WTC11 (cell line): Measurements from ENCODE around the gene BRK1. TPM values are rescaled to one million over a fixed set of nuclear protein-coding genes. Genes with fewer than 3 reads are reported as not detected.

ENCODE experiments used
- ATAC-seq: fragments of 200-7000 bp; cut with Tn5 transposase; 2 replicates; pipeline ENCODE4 v1.10.0; 2021; ENCODE audit warnings: mild to moderate bottlenecking, moderate library complexity
- Bru-seq: library from RNA; stranded (reverse); fragments of 400-500 nt; gene quantifications from one replicate; lab custom pipeline; 2021; lab: Mats Ljungman, UMichigan
- CTCF ChIA-PET: fragments of 300-600 bp; sonication (Branson Sonifier 250); formaldehyde crosslinking; loops from one replicate; lab custom pipeline; 2021; ENCODE audit warnings: antibody characterized with exemption; lab: Charles Lee
- POLR2A ChIA-PET: fragments of 350-600 bp; sonication (Branson Sonifier 250); formaldehyde crosslinking; loops from one replicate; lab custom pipeline; 2021; ENCODE audit warnings: antibody characterized with exemption; lab: Charles Lee
- DNase-seq: peaks from one replicate; pipeline ENCODE4 v3.0.0; 2021; ENCODE audit warnings: low spot score
- H3K27ac Mint-ChIP-seq: 2 replicates; pipeline ENCODE4 v1.8.0; 2021; ENCODE audit warnings: mixed read lengths
- H3K27me3 Mint-ChIP-seq: 2 replicates; pipeline ENCODE4 v1.8.0; 2021; ENCODE audit warnings: low read depth, mild to moderate bottlenecking, moderate library complexity, mixed read lengths
- H3K36me3 Mint-ChIP-seq: 2 replicates; pipeline ENCODE4 v1.8.0; 2021; ENCODE audit warnings: mixed read lengths
- H3K4me1 Mint-ChIP-seq: 2 replicates; pipeline ENCODE4 v1.8.0; 2022; ENCODE audit warnings: mixed read lengths
- H3K4me3 Mint-ChIP-seq: 2 replicates; pipeline ENCODE4 v1.8.0; 2021; ENCODE audit warnings: mild to moderate bottlenecking, moderate library complexity, mixed read lengths
- H3K9me3 Mint-ChIP-seq: 2 replicates; pipeline ENCODE4 v1.8.0; 2021; ENCODE audit warnings: mixed read lengths
- ARID4B ChIP-seq: sonication (generic); formaldehyde crosslinking; IDR thresholded peaks from 2 replicates; pipeline ENCODE4 v1.8.0; 2023; ENCODE audit warnings: missing genetic modification reagents, mild to moderate bottlenecking, borderline replicate concordance
- CREM ChIP-seq: sonication (generic); formaldehyde crosslinking; IDR thresholded peaks from 2 replicates; pipeline ENCODE4 v1.8.1; 2022; ENCODE audit warnings: mild to moderate bottlenecking, missing genetic modification reagents, moderate library complexity
- E2F1 ChIP-seq: sonication (generic); formaldehyde crosslinking; IDR thresholded peaks from 2 replicates; pipeline ENCODE4 v1.8.0; 2022; ENCODE audit warnings: mild to moderate bottlenecking, missing genetic modification reagents
- E2F4 ChIP-seq: sonication (generic); formaldehyde crosslinking; IDR thresholded peaks from 2 replicates; pipeline ENCODE4 v1.8.1; 2022; ENCODE audit warnings: low read depth, mild to moderate bottlenecking, moderate library complexity, missing genetic modification reagents, borderline replicate concordance
- E2F5 ChIP-seq: sonication (generic); formaldehyde crosslinking; IDR thresholded peaks from 2 replicates; pipeline ENCODE4 v1.8.1; 2022; ENCODE audit warnings: mild to moderate bottlenecking, moderate library complexity, missing genetic modification reagents
- ELF4 ChIP-seq: sonication (generic); formaldehyde crosslinking; IDR thresholded peaks from 2 replicates; pipeline ENCODE4 v1.8.1; 2022; ENCODE audit warnings: low read depth, mild to moderate bottlenecking, moderate library complexity, missing genetic modification reagents
- ERG ChIP-seq: fragments of 250-450 bp; sonication (Bioruptor Pico); IDR thresholded peaks from 2 replicates; pipeline ENCODE4 v1.8.0; 2021; ENCODE audit warnings: mild to moderate bottlenecking
- ESRRA ChIP-seq: sonication (generic); formaldehyde crosslinking; IDR thresholded peaks from 2 replicates; pipeline ENCODE4 v1.8.1; 2022; ENCODE audit warnings: mild to moderate bottlenecking, missing genetic modification reagents, borderline replicate concordance
- FOXK1 ChIP-seq: sonication (generic); formaldehyde crosslinking; IDR thresholded peaks from 2 replicates; pipeline ENCODE4 v1.8.0; 2022; ENCODE audit warnings: mild to moderate bottlenecking, moderate library complexity, missing genetic modification reagents
- FOXP4 ChIP-seq: sonication (generic); formaldehyde crosslinking; IDR thresholded peaks from 2 replicates; pipeline ENCODE4 v1.8.0; 2022; ENCODE audit warnings: mild to moderate bottlenecking, missing genetic modification reagents
- GRHL2 ChIP-seq: fragments of 250-450 bp; sonication (Bioruptor Pico); IDR thresholded peaks from 2 replicates; pipeline ENCODE4 v1.8.0; 2022; ENCODE audit warnings: mild to moderate bottlenecking, moderate library complexity; ENCODE audit not compliant: insufficient replicate concordance, severe bottlenecking
- GTF2I ChIP-seq: fragments of 250-450 bp; sonication (Bioruptor Pico); conservative IDR thresholded peaks from 2 replicates; pipeline ENCODE4 v1.4.0; 2021; ENCODE audit warnings: mild to moderate bottlenecking
- JAZF1 ChIP-seq: fragments of 250-450 bp; sonication (Bioruptor Pico); IDR thresholded peaks from 2 replicates; pipeline ENCODE4 v1.9.0; 2021; ENCODE audit warnings: moderate library complexity, mild to moderate bottlenecking, inconsistent platforms
- MYBL2 ChIP-seq: sonication (generic); formaldehyde crosslinking; IDR thresholded peaks from 2 replicates; pipeline ENCODE4 v1.8.1; 2023; ENCODE audit warnings: mild to moderate bottlenecking, moderate library complexity, missing genetic modification reagents
- NR1H2 ChIP-seq: sonication (generic); formaldehyde crosslinking; IDR thresholded peaks from 2 replicates; pipeline ENCODE4 v1.9.0; 2021; ENCODE audit warnings: mild to moderate bottlenecking, moderate library complexity, missing genetic modification reagents
- NR2C2 ChIP-seq: sonication (generic); formaldehyde crosslinking; IDR thresholded peaks from 2 replicates; pipeline ENCODE4 v1.8.0; 2022; ENCODE audit warnings: mild to moderate bottlenecking, missing genetic modification reagents
- PREB ChIP-seq: sonication (generic); formaldehyde crosslinking; IDR thresholded peaks from 2 replicates; pipeline ENCODE4 v1.8.1; 2022; ENCODE audit warnings: mild to moderate bottlenecking, missing genetic modification reagents, moderate library complexity, borderline replicate concordance
- TEAD1 ChIP-seq: sonication (generic); formaldehyde crosslinking; IDR thresholded peaks from 2 replicates; pipeline ENCODE4 v1.8.0; 2022; ENCODE audit warnings: mild to moderate bottlenecking, missing genetic modification reagents
- ZMAT4 ChIP-seq: fragments of 250-450 bp; sonication (Bioruptor Pico); IDR thresholded peaks from 2 replicates; pipeline ENCODE4 v1.9.0; 2021; ENCODE audit warnings: mild to moderate bottlenecking
- ZNF121 ChIP-seq: sonication (generic); formaldehyde crosslinking; IDR thresholded peaks from 2 replicates; pipeline ENCODE4 v1.8.0; 2023; ENCODE audit warnings: missing genetic modification reagents
- ZNF416 ChIP-seq: fragments of 250-450 bp; sonication (Bioruptor Pico); IDR thresholded peaks from 2 replicates; pipeline ENCODE4 v1.9.0; 2021; ENCODE audit warnings: mild to moderate bottlenecking, inconsistent platforms
- ZNF423 ChIP-seq: fragments of 250-450 bp; sonication (Bioruptor Pico); IDR thresholded peaks from 2 replicates; pipeline ENCODE4 v2.1.2; 2022; ENCODE audit warnings: mild to moderate bottlenecking, moderate library complexity
- long read RNA-seq, 3 experiments: library from RNA in 1 of 3; library from capped mRNA in 1 of 3; library from polyadenylated mRNA in 1 of 3; unstranded in 2 of 3; stranded (forward) in 1 of 3; transcript quantifications; one replicate each; pipeline ENCODE4 v2.0.0, GENCODE V29; 2021
- total RNA-seq: library from RNA; stranded (reverse); gene quantifications from 3 replicates; pipeline ENCODE4 v1.2.3, GENCODE V29; 2021

The BRK1 gene
- 107 to 121 TPM (median 117 TPM) in 3 replicates for total RNA-seq
- Bru-seq, nascent RNA = percentile 90 among the genes with signal in this experiment
- long read RNA-seq, experiment 1, transcript BRK1-201 (3 exons, 1,233 nt) = major isoform, 228 of 237 reads
- long read RNA-seq, experiment 1, partial matches to known transcripts = 3 of 237 reads
- long read RNA-seq, experiment 1, other reads (novel, unspliced or antisense) = 6 of 237 reads
- long read RNA-seq, experiment 2, transcript BRK1-201 (3 exons, 1,233 nt) = major isoform, 258 of 308 reads
- long read RNA-seq, experiment 2, partial matches to known transcripts = 4 of 308 reads
- long read RNA-seq, experiment 2, other reads (novel, unspliced or antisense) = 46 of 308 reads
- long read RNA-seq, experiment 3, transcript BRK1-201 (3 exons, 1,233 nt) = major isoform, 428 of 477 reads
- long read RNA-seq, experiment 3, partial matches to known transcripts = 1 of 477 reads
- long read RNA-seq, experiment 3, other reads (novel, unspliced or antisense) = 48 of 477 reads

GRCh38 chr3:10115326-10116137, at the start of gene BRK1:
BRK1 (plus strand) TSS chr3:10115675; CDS start chr3:10115702, 27 bp downstream.
- peaks cover 11% of the 10 kb centered on the region for H3K4me1 Mint-ChIP-seq
- peak within 1 kb of the TSS; percentile 99 for H3K4me3 Mint-ChIP-seq
- peak within 1 kb of the TSS; percentile 96 for H3K27ac Mint-ChIP-seq
- H3K36me3 Mint-ChIP-seq = peaks cover 6% of the 10 kb centered on the region
- no peaks in the 10 kb centered on the region for H3K9me3 Mint-ChIP-seq
- no peaks in the 10 kb centered on the region for H3K27me3 Mint-ChIP-seq
- peak; percentile 86 for DNase-seq
- ChIA-PET CTCF (no interaction called here), POLR2A (no interaction called here)
- ATAC-seq = peak; percentile 95
- peak; percentile 80; the same call in 1 of the 2 replicates for TF ChIP-seq CREM (CRISPR knock-in tag)
- no peak for TF ChIP-seq E2F1 (CRISPR knock-in tag)
- 0 out of 2 replicates have a peak, but pooled peaks have one; percentile 34 for TF ChIP-seq ARID4B (CRISPR knock-in tag)
- TF ChIP-seq ZNF423 (CRISPR knock-in tag) = no peak
- no peak for TF ChIP-seq ESRRA (CRISPR knock-in tag)
- TF ChIP-seq FOXK1 (CRISPR knock-in tag) = no peak
- TF ChIP-seq ZMAT4 (CRISPR knock-in tag) = no peak
- peak; percentile 33; the same call in 1 of the 2 replicates for TF ChIP-seq TEAD1 (CRISPR knock-in tag)
- TF ChIP-seq GTF2I = no peak
- TF ChIP-seq FOXP4 (CRISPR knock-in tag) = 0 out of 2 replicates have a peak, but pooled peaks have one; percentile 9
- TF ChIP-seq NR2C2 (CRISPR knock-in tag) = no peak
- TF ChIP-seq PREB = no peak
- TF ChIP-seq JAZF1 (CRISPR knock-in tag) = no peak
- 0 out of 2 replicates have a peak, but pooled peaks have one; percentile 58 for TF ChIP-seq MYBL2 (CRISPR knock-in tag)
- TF ChIP-seq E2F4 (CRISPR knock-in tag) = no peak
- TF ChIP-seq ZNF121 (CRISPR knock-in tag) = no peak
- no peak for TF ChIP-seq ERG (CRISPR knock-in tag)
- no peak; the same call in 1 of the 2 replicates for TF ChIP-seq E2F5
- TF ChIP-seq GRHL2 (CRISPR knock-in tag) = no peak
- no peak for TF ChIP-seq NR1H2 (CRISPR knock-in tag)
- no peak for TF ChIP-seq ELF4 (CRISPR knock-in tag)
- no peak for TF ChIP-seq ZNF416 (CRISPR knock-in tag)
